ENCODE data around the gene S100Z. TPM values are rescaled to one million over a fixed set of nuclear protein-coding genes. Genes with fewer than 3 reads are reported as not detected.

S100Z gene
- under 1 TPM in 1 of 3 donors, not detected in 2; 0.78 TPM for total RNA-seq
- long read RNA-seq, donor 1, result 0 reads
- long read RNA-seq, donor 2, result 0 reads

- peak; percentile 66 for ATAC-seq
- Histone ChIP-seq H3K9me3 (no peaks in the 10 kb centered on the region), H3K4me3 (no peak within 1 kb of the TSS)
Observed at GRCh38 chr5:76849419-76850291, at the start of gene S100Z. S100Z (plus strand) TSS chr5:76850014; CDS start chr5:76875360, 25,346 bp downstream.

GRCh38 chr5:76800579-76800978 lies 49.2 kb upstream of the S100Z start:
- Histone ChIP-seq H3K36me3 (ENCODE audit: low read depth) (no peaks in the 10 kb centered on the region), H3K4me3 (no peak overlapping the region), H3K4me1 (ENCODE audit: low read depth) (no peaks in the 10 kb centered on the region), H3K9me3 (no peaks in the 10 kb centered on the region)
- DNase-seq, result no peak
- no peak for ATAC-seq
- intact Hi-C loops (cut with DNase I, micrococcal nuclease), result no loop called here
- TF ChIP-seq CTCF (IDR thresholded peaks at IDR 0.05), result no peak

More at GRCh38 chr5:76849419-76850291, at the start of gene S100Z:
- Histone ChIP-seq H3K36me3 (ENCODE audit: low read depth) (no peaks in the 10 kb centered on the region), H3K4me1 (ENCODE audit: low read depth) (no peaks in the 10 kb centered on the region)
- TF ChIP-seq CTCF (IDR thresholded peaks at IDR 0.05), result no peak
- intact Hi-C loops (cut with DNase I, micrococcal nuclease), result no loop called here
- DNase-seq, result no peak

GRCh38 chr5:76801159-76801802 lies 48.5 kb upstream of the S100Z start:
- ATAC-seq, result no peak

GRCh38 chr5:76801803-76802195 lies 48.0 kb upstream of the S100Z start:
- Histone ChIP-seq H3K4me1 (ENCODE audit: low read depth) (no peaks in the 10 kb centered on the region), H3K9me3 (no peaks in the 10 kb centered on the region), H3K4me3 (no peak overlapping the region), H3K36me3 (ENCODE audit: low read depth) (no peaks in the 10 kb centered on the region)
- intact Hi-C loops (cut with DNase I, micrococcal nuclease), result no loop called here
- ATAC-seq (no peak), DNase-seq (no peak)
- no peak for TF ChIP-seq CTCF (IDR thresholded peaks at IDR 0.05)

More at GRCh38 chr5:76801159-76801802, 48.5 kb upstream of the S100Z start:
- Histone ChIP-seq H3K4me1 (ENCODE audit: low read depth) (no peaks in the 10 kb centered on the region), H3K9me3 (no peaks in the 10 kb centered on the region), H3K36me3 (ENCODE audit: low read depth) (no peaks in the 10 kb centered on the region), H3K4me3 (no peak overlapping the region)
- DNase-seq, result no peak
- TF ChIP-seq CTCF (IDR thresholded peaks at IDR 0.05), result no peak
- intact Hi-C loops (cut with DNase I, micrococcal nuclease), result no loop called here

GRCh38 chr5:76804266-76804665 lies 45.5 kb upstream of the S100Z start:
- H3K9me3 ChIP-seq, result no peaks in the 10 kb centered on the region
- H3K4me1 ChIP-seq (ENCODE audit: low read depth), result no peaks in the 10 kb centered on the region
- TF ChIP-seq CTCF (IDR thresholded peaks at IDR 0.05), result no peak
- ATAC-seq (no peak), DNase-seq (no peak)
- no peak overlapping the region for H3K4me3 ChIP-seq
- H3K36me3 ChIP-seq (ENCODE audit: low read depth), result no peaks in the 10 kb centered on the region
- intact Hi-C loops (cut with DNase I, micrococcal nuclease), result no loop called here

Measured in mucosa of descending colon (tissue), 3 donors.